Testis (tissue), 2 donors: Measurements from ENCODE around the gene IQCH.

Source experiments
- CTCF ChIP-seq, 3 experiments: fragments of 450-650 bp in 2 of 3; fragments of 200-600 bp in 1 of 3; sonication (generic) in 1 of 3; IDR thresholded peaks; one replicate each; pipeline ENCODE4 v1.5.1; 2016 to 2019; ENCODE audit warnings: antibody characterized with exemption in 3 of 3, mild to moderate bottlenecking in 2 of 3, moderate library complexity in 1 of 3
- POLR2A ChIP-seq: fragments of 450-650 bp; IDR thresholded peaks from one replicate; pipeline ENCODE4 v1.6.1; 2017; ENCODE audit warnings: antibody characterized with exemption, mild to moderate bottlenecking, moderate library complexity

- peak; percentile 18 to 25 (median 18) for TF ChIP-seq CTCF (IDR thresholded peaks at IDR 0.05)
- no peak for TF ChIP-seq POLR2A
These were observed 49.1 kb downstream of the IQCH start for GRCh38 chr15:67303490-67304363.
